HG03039 (cell line): ENCODE results near the gene UNC5A.

Experiments used
- ATAC-seq: cut with Tn5 transposase; IDR thresholded peaks from one replicate; pipeline ENCODE4 v1.9.1; 2021; ENCODE audit warnings: mild to moderate bottlenecking, moderate library complexity; ENCODE audit not compliant: unreplicated experiment

Gene UNC5A

DNA sequence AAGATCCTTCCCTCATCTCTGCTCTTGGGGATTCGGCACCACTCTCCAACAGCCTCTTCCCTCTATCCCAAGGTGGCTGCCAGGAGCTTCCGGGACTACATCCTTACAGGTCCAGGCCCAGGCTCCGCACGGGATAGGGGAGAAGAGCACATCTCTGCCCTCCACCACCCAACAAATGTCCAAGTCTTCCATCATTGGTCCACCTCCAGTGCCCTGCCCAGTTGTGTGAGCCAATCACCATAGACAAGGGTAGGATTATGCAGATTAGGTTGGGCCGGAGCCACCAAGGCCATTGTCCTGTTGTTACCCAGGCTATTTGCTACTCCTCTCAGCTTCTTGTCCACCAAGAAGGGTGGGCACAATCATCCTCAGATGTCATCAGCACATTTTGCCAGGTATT is 9.1 kb downstream of the UNC5A start:
- no peak for ATAC-seq

DNA sequence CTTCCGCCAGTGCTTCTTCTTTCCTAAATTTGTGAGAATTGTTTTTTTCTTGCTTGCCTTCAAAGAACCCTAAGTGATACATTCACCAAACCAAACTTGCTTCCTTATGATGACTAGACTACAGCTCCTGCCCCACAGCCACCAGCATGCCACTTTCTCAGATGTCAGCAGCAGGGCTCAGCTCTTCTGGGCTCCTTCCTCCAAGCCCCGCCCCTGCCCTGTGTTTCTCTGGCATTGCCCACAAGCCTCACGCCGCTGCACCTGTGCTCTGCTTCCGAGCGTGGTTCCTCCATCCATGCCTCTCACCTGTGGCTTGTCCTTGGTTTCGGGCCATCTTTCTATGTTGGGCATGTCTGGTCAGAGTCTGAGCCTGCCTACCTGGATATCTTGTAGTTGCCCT is 10.6 kb downstream of the UNC5A start:
- ATAC-seq, result no peak

DNA sequence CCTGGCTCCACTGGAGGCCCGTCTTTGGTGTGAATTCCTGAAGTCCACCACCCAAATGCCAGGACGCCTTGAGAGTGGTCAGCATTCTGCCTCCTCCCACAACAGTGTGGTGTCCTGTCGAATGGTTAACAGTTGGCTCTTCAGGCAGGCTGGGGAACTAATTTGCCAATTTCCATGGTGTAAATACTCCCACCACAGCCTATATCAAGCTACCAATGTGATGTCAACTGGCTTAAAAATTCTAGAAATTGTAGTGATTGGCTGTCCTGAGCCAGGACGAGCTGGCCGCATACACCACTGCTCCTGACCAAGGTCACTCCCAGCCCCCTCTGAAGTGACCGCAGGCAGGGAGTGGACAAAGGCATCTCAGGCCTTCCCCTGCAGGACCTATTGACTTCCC is 11.1 kb downstream of the UNC5A start:
- ATAC-seq, result no peak

DNA sequence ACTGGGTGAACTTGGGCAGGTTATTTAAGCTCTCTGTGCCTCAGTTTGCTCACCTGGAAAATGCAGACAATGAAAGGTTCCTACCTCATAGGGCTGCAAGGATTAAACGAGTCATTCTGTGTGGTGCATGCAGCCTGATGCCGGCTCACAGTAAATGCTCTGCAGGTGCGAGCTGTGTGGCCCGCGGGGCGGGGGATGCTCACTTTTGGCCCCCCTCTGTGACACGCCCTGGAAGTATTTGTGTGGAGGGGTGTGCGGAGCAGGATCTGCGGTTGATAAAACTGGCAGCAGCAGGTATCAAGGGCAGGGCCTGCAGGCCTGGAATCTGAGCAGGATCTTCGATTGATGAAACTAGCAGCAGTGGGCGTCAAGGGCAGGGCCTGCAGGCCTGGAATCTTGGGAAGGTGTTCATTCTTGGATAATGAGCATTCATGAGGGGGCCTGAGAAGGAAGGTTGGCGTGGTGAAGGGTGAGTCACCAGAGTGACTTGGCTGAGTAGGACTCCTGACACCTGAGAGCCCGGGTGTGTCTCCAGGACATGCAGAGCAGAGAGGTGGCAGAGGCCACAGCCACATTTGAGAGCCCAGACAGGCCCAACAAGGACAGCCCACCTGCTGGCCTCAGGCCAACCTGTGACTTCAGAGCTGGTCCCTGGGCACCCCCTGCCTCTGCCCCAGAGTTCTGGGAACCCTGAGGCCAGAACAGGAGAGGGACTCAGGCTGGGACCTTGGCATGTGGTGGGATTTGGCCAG is 11.9 kb downstream of the UNC5A start:
- ATAC-seq, result no peak

DNA sequence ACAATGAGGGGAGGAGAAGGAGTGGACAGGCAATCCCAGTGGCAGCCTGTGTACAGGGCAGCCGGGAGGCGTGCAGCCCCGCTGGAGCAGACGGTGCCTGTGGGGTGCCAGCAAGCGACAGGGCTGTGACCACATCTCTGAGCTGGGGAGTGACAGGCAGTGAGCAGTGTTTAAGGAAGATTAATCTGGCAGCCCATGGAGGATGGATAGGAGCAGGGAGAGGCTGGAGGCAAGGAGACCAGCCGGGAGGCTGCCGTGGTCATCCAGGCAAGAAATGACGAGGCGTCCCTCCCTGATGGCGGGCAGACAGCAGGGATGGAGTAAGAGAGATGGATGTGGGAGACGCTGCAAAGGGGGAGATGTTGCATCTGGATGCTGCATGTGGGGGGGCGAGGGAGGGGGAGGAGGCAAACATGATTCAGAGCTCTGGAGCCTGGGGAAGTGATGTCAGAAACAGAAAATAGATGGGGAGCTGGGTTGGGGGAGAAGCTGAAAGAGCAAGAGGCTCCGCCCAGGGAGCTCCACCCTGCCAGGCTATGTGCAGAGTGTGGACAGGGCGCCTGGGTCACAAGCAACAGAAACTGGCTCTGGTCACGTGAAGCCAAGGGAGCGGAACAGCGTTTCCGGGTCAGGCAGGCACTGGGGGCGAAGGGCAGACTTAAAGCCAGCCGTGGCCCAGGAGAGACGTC is 12.6 kb downstream of the UNC5A start:
- ATAC-seq, result no peak

DNA sequence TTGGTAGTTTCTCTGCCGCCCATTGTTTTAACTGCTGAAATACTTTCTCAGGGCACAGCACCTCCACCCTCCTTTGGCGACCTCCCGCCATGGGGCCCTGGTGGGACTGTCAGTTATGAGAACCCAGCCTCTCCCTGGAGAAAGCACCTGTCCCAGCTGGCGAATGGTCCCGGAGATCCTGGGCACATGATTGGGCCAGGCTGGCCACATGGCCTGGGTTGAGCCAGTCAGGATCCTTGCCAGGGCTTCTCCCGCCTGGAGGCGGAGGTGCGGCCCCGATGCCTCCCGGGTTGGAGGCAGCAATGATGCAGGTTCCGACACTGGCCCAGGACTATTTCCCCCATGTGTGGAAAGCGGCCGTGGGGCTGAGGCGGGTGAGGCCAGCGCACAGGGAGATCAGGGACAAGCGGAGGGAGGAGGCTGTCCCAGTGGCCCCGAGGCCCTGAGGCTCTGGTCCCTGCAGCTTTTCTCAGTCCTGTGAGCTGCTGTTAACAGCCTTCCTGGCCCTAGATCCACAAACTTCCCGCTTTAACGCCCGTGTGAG is 13.6 kb downstream of the UNC5A start:
- ATAC-seq, result no peak

DNA sequence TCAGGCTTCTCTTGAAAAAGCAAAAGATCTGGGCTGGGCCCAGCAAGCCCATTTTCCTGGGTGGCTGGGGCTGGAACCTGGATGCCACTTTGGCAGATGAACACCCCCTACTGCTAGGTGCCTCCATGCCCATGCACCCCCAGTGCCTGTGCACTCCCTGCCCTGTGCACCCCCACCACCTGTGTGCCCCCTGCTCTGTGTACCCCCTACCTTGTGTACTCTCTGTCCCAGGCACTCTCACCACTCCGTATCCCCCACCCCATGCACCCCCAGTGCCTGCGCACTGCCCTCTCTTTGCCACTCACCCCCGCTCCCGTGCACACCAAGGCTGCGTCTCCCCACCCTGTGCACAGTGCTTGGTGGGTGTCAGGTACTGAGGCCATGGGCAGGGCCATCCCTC is 14.2 kb downstream of the UNC5A start:
- ATAC-seq, result no peak

DNA sequence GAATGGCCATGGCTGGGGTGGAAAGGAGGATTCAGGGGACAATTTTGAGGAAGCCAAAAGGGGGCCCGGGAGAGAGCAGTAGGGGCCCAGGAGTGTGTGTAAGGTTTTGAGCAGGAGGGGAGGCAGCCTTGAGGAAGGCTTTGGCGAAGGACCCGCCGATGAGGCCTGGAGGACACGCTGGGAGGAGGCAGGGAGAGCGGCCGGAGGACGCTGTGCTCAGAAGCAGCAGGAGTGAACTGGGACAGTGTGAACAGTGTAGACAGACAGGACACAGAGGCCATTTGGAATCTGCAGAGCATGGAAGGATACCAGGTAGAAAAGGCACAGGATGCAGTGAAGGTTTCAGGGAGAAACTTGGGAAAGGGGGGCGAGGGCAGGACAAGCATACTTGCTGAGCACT is 14.9 kb downstream of the UNC5A start:
- ATAC-seq, result no peak

DNA sequence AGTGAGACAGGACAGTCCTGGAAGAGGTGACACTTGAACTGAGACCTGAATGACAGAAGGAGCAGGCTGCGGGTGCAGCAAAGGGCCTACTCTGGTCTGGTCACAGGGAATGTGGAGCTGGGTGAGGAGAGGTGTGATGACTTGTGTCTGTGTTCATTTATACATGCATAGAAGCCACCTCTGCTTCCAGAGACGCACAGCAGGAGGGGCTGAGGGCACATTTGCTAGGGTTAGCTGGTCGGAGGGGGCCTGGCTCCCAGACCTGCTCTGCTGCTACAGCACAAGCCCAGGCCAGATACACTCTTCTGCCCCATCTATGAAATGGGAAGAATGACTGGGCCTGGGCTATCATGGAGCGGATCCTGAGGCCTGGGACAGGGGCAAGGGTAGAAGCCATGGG is 15.6 kb downstream of the UNC5A start:
- no peak for ATAC-seq

DNA sequence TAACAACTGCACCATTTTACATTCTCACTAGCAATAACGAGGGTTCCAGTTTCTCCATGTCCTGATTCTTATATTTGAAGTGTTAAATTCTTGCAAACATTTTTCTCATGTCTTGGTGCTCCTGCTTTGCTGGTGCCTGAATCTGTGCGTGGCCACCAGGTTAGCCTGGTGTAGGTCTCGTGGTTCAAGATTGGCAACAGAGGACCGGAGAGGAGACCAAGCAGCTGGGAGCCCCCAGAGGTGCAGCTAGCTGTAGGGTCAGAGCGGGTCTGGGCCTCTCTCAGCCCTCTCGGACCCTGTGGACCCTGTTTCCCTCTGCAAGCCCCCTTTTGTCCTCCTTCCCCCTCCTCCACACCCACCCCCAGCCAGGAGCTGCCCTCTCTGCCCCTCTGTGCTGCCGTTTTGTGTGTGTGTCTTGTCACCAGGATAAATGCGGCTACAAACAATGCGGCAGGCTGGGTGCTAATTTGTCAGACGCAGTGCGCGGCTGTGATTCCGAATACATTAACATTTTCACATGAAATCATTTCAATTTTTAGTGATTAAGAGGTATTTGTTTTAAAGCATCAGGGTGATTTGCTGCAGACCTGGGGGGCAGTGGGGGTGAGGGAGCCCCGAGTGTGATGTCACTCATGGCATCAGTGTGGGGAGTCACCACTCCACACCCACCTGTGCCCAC is 17.5 kb downstream of the UNC5A start:
- ATAC-seq, result no peak

DNA sequence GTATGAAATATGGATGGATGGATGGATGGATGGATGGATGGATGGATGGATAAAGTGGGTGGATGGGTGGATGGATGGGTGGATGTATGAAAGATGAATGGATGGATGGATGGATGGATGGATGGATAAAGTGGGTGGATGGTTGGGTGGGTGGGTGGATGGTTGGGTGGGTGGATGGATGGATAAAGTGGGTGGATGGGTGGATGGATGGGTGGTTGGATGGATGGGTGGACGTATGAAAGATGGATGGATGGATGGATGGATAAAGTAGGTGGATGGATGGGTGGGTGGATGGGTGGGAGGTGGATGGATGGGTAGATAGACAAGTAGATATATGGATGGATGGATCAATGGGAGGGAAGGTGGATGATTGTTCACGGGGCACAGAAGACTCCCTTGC is 19.0 kb downstream of the UNC5A start:
- ATAC-seq, result no peak

DNA sequence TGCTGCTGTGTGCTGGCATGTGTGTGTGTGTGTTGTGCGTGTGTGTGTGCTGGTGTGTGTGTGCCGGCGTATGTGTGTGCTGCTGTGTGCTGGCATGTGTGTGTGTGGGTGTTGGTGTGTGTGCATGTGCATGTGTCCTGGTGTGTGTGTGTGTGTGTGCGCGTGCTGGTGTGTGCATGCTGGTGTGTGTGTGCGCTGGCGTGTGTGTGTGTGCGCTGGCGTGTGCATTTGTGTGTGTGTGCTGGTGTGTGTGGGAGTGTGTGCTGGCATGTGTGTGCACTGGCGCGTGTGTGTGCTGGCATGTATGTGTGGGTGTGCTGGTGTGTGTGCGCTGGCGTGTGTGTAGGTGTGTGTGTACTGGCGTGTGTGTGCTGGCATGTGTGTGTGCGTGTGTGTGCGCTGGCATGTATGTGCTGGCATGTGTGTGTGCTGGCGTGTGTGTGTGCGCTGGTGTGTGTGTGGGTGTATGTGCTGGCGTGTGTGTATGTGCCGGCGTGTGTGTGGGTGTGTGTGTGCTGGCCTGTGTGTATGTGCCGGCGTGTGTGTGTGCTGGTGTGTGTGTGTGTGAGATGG is 20.1 kb downstream of the UNC5A start:
- no peak for ATAC-seq

DNA sequence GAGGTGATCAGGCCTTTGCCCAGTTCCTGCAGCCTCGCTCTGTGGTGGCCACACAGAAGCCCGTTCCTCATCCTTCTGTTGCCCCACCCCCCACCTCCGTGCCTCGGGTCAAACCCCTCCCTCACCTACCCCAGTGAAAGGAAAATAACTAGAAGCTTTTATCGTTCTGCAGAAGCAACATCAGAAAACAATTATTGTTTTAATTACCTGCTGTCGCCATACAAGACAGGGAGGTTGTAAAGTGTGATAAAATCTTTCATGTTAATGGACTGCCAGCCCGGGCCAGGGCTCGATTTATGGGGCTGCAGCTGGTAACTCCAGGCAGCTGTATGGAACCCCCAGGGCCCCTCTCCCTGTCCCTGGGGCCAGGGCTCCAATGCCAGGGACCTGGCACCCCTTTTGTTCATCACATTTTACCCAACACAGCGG is 20.6 kb downstream of the UNC5A start:
- ATAC-seq, result no peak

DNA sequence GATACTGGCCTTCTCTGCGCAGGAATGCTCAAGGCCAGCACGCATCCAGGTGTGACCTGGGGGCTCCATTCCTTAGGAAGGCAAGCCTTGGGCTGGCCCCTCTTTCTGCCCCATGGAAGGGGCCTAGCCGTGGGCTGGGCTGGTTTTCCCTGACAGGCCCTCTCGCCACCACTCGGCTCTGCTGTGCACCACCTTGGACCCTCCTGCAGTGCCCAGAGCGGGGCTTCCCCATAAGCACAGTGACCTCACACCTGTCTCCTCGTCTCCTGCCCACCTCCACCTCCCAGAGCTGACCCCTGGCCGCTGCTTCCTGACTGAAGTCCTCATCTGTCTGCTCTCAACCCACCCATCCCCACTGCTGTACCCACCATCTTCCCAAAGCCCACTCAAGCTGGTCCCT is 21.1 kb downstream of the UNC5A start:
- no peak for ATAC-seq

DNA sequence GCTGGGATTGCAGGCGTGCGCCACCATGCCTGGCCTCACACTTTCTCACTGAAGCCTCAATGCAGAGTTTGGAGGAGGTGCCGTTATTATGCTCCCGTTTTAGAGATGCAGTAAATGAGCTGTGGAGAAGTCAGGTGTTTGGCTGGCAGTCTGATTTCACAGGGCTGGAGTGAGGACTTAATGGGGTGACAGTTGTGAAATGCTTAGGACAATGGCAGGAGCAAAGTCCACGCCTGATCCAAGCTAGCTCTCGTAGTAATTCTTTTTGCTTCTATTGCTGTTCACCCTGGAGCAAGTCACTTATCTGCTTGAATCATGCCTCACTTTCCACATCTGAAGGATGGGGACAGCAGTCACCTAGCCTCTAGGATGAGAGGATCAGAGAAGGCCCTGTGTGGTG is 21.8 kb downstream of the UNC5A start:
- no peak for ATAC-seq

DNA sequence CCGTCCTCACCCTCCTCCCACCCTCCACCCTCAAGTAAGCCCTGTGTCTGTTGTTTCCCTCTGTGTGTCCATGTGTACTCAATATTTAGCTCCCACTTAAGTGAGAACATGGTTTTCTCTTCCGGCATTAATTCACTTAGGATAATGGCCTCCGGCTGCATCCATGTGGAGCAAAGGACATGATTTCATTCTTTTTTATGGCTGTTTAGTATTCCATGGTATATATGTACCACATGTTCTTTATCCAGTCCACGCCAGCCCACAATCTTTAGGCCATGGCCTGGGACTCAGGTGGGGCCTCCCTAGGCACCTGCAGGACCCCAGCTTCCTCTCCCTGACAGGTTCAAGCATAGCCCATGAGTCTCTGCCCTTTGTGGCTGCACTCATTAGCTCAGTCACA is 22.9 kb downstream of the UNC5A start:
- no peak for ATAC-seq

DNA sequence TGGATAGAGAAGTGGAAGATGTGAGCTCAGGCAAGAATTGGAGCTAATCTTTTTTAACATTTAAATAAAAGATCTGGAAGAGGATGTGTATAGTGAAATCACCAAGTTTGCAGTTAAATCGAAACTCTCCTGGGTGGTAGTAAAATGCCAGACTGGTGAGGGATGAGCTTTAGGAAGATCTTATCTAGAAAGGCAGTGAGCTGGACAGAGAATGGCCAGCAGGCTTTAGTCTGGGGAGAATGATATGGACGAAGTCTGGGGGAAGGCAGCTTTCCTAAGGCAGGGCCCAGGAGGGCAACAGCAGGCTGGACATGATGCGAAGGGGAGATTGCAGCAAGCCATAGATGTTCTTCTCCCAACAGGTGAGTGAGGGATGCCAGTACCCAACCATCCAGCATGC is 25.6 kb downstream of the UNC5A start:
- no peak for ATAC-seq

DNA sequence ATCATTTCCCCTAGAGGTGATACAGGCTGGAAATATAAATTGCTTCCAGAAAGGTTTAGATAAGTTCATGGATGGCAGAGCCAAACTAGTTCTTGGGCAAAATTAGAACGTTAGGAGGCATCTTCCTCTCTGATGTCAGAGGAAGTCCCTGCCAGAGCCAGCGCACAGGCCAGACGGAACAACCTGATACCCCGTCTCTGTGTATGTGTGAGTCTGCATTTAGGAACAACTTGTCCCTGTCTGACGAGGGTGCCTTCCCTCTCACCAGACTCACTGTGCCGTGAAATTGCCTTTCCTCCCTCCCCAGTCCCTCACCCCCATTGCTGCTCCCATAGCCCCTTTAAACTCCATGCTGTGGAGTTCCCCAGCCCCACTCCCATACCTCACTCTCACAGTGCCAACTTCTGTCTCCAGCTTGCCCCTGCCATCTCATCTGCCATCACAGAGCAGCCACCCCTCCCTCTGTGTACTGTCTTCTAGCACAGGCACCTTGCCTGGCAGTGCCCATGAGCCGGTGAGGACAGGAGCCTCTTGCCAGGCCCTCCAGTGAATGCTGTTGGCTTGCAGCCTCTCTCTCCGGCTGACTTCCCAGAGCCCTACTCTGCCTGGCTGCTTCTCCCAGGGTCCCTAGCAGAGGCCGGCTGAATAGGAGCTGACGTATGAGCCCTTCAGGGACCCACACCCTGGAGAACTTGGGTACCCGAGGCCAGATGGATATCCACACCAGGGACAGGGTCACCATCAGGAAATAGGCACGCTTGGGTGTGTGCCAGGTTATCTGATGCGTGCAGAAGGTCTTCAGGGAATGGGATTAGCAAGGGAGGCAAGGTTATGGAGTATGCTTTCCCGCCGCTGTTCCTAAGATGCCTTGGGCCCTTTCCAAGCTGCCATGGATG is 26.7 kb downstream of the UNC5A start:
- ATAC-seq, result no peak

DNA sequence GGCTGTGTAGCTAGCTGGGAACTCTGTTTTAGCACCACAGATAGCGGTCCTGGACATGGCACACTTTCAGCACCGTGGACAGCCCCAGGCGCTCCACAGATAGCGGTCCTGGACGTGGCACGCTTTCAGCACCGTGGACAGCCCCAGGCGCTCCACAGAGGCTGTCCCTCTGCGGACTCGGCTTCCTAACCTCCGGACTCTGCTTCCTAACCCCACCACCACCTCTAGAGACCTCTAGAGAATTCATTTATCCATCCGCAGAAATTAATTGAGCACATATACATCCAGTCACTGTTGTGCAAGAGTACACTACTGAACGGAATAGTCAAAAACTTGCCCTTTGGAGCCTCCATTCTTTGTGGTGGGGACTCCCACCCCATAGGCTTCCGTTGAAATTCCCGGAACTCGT is 27.4 kb downstream of the UNC5A start:
- ATAC-seq, result no peak

DNA sequence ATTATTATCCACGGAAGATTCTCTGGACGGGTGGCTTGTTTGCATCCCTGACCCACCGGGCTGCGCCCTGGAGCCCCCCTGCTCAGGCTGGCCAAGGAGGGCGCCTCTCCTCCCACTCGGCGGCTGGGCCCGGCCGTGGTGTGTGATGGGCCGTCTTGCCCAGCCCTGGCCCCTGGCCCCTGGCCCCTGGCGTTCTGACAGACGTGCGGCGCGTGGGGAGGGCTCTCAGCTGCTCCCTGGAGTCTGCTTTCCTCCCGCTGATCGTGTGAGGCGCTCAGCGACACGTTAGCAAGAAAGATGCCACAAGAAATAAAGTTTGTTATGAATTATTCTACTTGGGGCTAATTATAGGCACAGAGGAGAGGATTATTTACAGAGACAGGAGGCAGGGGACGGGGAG is 33.3 kb downstream of the UNC5A start:
- ATAC-seq, result no peak

DNA sequence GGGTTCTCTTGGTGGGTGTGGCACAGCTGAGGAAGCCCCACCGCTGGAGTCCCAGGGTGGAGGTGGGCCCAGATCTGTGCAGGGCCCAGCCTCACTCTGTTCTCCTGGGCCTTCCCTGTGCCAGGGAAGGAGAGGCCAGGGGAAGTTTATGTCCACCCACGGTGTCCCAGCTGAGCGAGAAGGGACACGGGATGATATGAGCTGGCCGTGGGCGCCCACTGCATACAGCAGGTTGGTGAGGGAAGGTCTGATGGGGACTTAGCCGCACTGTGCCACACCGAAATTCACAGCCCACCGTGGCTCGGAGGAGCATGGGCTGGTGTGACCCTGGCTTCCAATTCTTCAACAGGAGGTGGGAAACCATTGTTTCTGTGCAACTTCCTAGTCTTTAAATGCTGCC is 33.9 kb downstream of the UNC5A start:
- no peak for ATAC-seq
